Tibial artery (tissue), 4 donors: ENCODE results near the gene COL15A1.
A peak's percentile ranks its signal among the peaks of the same experiment; 100 is the strongest.

Experiments used
- DNase-seq, 2 donors: peaks; one replicate each; pipeline ENCODE4 v3.0.0-alpha.2; 2019
- H3K27ac ChIP-seq, 2 donors: fragments of 200-600 bp; sonication (generic) in 1 of 2; 1 replicate in 1 of 2; 2 replicates in 1 of 2; pipeline ENCODE4 v1.5.1; 2018 to 2019; ENCODE audit warnings: mild to moderate bottlenecking in 1 of 2
- H3K27me3 ChIP-seq, 2 donors: fragments of 200-600 bp; sonication (generic) in 1 of 2; one replicate each; pipeline versions ENCODE4 v1.5.1 to v1.6.0; 2016 to 2019
- H3K36me3 ChIP-seq, 3 donors: fragments of 200-600 bp; sonication (generic) in 2 of 3; one replicate each; pipeline ENCODE4 v1.5.1; 2016 to 2019; ENCODE audit warnings: mild to moderate bottlenecking in 2 of 3
- H3K4me1 ChIP-seq, 4 donors: fragments of 200-600 bp; sonication (generic) in 2 of 4; 1 replicate in 3 of 4; 2 replicates in 1 of 4; pipeline ENCODE4 v1.5.1; 2016 to 2019
- H3K4me3 ChIP-seq, 2 donors: fragments of 200-600 bp; sonication (generic) in 1 of 2; 1 replicate in 1 of 2; 2 replicates in 1 of 2; pipeline ENCODE4 v1.5.1; 2018 to 2019; ENCODE audit warnings: mild to moderate bottlenecking in 2 of 2
- H3K9me3 ChIP-seq, 3 donors: fragments of 200-600 bp; sonication (generic) in 1 of 3; one replicate each; pipeline ENCODE4 v1.5.1; 2016 to 2019
- intact Hi-C: fragments of 100-400 bp; cut with DNase I; formaldehyde crosslinking; loops from one replicate; pipeline ENCODE4 v1.15.0; 2023; ENCODE audit warnings: low total_unique reads
- TF ChIP-seq, protein P1 (sequence below), 2 experiments: fragments of 200-600 bp in 1 of 2; fragments of 450-650 bp in 1 of 2; IDR thresholded peaks; one replicate each; pipeline ENCODE4 v1.5.1; 2017 to 2019; ENCODE audit warnings: antibody characterized with exemption in 2 of 2, mild to moderate bottlenecking in 1 of 2, moderate library complexity in 1 of 2

Gene COL15A1

GRCh38 chr9:98935071-98935505 lies 8.6 kb upstream of the COL15A1 start:
- TF ChIP-seq, protein P1, sequence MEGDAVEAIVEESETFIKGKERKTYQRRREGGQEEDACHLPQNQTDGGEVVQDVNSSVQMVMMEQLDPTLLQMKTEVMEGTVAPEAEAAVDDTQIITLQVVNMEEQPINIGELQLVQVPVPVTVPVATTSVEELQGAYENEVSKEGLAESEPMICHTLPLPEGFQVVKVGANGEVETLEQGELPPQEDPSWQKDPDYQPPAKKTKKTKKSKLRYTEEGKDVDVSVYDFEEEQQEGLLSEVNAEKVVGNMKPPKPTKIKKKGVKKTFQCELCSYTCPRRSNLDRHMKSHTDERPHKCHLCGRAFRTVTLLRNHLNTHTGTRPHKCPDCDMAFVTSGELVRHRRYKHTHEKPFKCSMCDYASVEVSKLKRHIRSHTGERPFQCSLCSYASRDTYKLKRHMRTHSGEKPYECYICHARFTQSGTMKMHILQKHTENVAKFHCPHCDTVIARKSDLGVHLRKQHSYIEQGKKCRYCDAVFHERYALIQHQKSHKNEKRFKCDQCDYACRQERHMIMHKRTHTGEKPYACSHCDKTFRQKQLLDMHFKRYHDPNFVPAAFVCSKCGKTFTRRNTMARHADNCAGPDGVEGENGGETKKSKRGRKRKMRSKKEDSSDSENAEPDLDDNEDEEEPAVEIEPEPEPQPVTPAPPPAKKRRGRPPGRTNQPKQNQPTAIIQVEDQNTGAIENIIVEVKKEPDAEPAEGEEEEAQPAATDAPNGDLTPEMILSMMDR (IDR thresholded peaks at IDR 0.05), result no peak
- no peak overlapping the region for H3K4me3 ChIP-seq
- H3K9me3 ChIP-seq, result no peaks in the 10 kb centered on the region
- H3K27me3 ChIP-seq, result no peaks in the 10 kb centered on the region
- no peak overlapping the region for H3K27ac ChIP-seq
- DNase-seq, result no peak
- no peaks in the 10 kb centered on the region for H3K36me3 ChIP-seq
- no peaks in the 10 kb centered on the region for H3K4me1 ChIP-seq
- intact Hi-C loops, result loop anchor here (10.0 kb wide), 1 partner anchor 60 kb away; no protein-coding TSS in a partner anchor

DNA sequence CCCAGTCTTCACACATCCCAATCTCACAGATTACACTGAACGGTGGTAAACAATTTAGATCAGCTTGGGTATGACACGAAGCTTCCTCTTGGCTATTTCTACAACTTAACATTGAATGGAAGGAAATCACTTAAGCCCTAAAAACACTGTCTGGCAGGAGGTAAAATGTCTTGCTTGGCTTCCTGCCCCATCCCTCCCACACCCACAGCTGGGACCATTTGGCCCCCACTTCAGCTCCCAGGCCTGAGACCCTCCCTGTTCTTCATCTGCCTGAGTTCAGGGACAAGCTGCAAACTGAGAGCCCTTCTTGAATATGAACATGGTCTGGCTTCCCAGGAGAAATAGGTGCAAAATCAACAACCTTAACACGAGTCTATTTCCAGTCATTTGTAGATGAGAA lies 3.4 kb upstream of the COL15A1 start:
- Histone ChIP-seq H3K27me3 (no peaks in the 10 kb centered on the region), H3K9me3 (no peaks in the 10 kb centered on the region), H3K4me1 (peaks cover 0 to 23% (median 4%) of the 10 kb centered on the region in 4 donors), H3K36me3 (no peaks in the 10 kb centered on the region), H3K4me3 (no peak overlapping the region), H3K27ac (no peak overlapping the region)
- DNase-seq, result no peak
- TF ChIP-seq, protein P1 (IDR thresholded peaks at IDR 0.05), result no peak
- intact Hi-C loops, result no loop called here

DNA sequence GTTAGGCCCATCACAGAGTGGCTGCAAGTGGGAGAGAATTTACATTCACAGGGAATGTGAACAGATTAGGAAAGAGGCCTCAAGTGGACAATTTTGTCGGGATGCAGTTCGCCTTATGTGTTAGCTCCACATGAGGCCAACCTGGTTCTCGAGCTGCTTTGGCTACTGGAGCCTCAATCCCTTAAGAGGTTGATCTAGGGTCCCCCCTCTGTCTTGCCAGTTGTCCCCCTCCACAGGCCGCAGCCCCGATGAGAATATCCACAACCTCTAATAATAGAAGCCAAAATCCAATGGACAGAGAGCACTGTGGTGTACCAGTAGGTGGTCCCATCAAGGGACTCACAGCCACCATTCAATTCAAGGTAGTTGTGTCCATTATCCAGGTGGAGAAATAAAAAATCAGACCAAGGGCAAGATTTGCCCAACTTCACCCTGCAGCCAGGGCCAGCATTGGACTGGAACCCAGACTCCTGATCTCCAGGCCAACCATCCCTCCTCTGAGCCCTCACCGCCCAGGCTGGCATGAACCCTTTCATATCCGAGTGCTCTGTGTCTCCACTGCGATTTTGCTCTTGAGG lies 1.7 kb upstream of the COL15A1 start:
- intact Hi-C loops, result no loop called here
- H3K27ac ChIP-seq, result peak overlapping the region; percentile 9 to 90

DNA sequence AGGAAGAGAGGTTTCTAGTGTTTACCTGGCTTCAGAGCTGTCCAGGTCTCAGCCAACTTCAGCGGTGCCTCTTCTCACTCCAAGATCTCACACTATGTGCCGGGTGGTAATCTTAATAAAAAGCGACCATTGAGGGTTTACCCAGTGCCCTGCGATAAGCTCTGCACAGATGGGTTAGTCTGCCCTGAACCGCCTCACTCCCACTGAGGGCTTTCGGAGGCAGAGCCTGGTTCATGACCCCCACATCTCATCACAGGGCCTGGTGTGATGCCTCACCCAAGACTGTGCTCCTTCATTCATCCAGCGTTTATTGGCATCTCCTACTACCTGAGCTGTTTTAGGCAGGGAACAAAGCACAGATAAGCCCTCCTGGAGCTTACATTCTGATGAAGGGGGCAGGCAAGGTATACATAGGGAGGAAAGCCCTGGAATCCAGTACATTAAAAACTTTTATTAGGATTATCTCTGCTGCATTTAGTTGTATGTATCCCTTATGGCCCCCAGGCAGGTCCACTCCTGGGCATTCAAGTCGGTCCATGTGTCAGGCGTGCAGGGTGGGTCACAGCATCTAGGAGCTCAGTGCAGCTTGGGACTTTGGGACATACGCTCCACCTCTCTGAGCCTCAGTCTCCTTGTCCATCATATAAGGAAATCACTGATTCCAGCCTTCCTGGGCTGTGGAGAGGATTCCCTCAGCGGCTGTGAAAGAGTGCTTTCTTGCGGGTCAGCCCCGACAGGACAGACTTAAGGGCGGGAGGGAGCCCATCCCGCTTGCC lies 613 bp upstream of the COL15A1 start:
- H3K9me3 ChIP-seq, result no peaks in the 10 kb centered on the region
- intact Hi-C loops, result no loop called here
- H3K27ac ChIP-seq, result peak overlapping the region; percentile 85 to 90
- TF ChIP-seq, protein P1 (IDR thresholded peaks at IDR 0.05), result no peak
- H3K4me3 ChIP-seq, result peak overlapping the region; percentile 68 to 88
- H3K36me3 ChIP-seq, result no peaks in the 10 kb centered on the region
- peaks cover 0 to 48% (median 10%) of the 10 kb centered on the region in 4 donors for H3K4me1 ChIP-seq
- H3K27me3 ChIP-seq, result no peaks in the 10 kb centered on the region
- no peak for DNase-seq

More for the DNA sequence above, 1.7 kb upstream of the COL15A1 start:
- no peaks in the 10 kb centered on the region for H3K36me3 ChIP-seq
- no peaks in the 10 kb centered on the region for H3K27me3 ChIP-seq
- DNase-seq, result no peak
- peaks cover 0 to 38% (median 10%) of the 10 kb centered on the region in 4 donors for H3K4me1 ChIP-seq
- TF ChIP-seq, protein P1 (IDR thresholded peaks at IDR 0.05), result no peak
- no peaks in the 10 kb centered on the region for H3K9me3 ChIP-seq
- H3K4me3 ChIP-seq, result no peak overlapping the region

GRCh38 chr9:98944057-98944733 lies 488 bp downstream of the COL15A1 start:
- Histone ChIP-seq H3K4me3 (peak overlapping the region; percentile 68 to 88), H3K4me1 (peaks cover 0 to 51% (median 10%) of the 10 kb centered on the region in 4 donors), H3K27me3 (no peaks in the 10 kb centered on the region), H3K9me3 (no peaks in the 10 kb centered on the region), H3K27ac (peak overlapping the region; percentile 85 to 90), H3K36me3 (no peaks in the 10 kb centered on the region)
- DNase-seq, result peak in 1 of 2 donors; percentile 79
- intact Hi-C loops, result no loop called here
- TF ChIP-seq, protein P1 (IDR thresholded peaks at IDR 0.05), result no peak
